ENCODE data around the gene ITGB2. TPM values are rescaled to one million over a fixed set of nuclear protein-coding genes. Genes with fewer than 3 reads are reported as not detected.

Gene ITGB2
- total RNA-seq, 1 experiment from 2014 or later = 1.5 TPM

DNA sequence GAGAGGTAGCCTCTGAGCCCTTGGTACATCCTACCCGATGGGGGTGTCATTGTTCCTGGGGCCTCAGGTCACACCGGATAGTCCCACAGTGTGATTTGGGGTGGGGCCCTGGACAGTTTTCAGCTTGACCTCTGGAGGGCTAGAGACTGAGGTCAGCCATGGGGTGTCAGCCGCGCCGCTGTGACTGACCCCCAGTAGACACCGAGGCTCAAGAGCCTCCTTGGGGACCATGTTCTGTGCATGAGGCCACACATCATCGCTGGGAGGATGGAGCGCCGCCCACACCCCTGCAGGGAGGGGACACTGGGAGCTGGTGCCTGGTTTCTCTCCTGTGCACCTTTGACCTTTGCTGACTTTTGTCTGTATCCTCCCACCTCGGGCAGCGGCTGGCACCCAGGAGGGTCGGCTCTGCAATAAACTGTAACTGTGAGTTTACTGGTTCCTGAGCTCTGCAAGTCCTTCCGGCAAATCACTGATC, 22.6 kb downstream of the ITGB2 start:
- ATAC-seq = no peak
- ChIA-PET POLR2A (no interaction called here), CTCF (no interaction called here)

More for the DNA sequence above, 22.6 kb downstream of the ITGB2 start:
- no peak overlapping the region for H2AFZ ChIP-seq (ENCODE audit: low read depth, low read length, poor library complexity, severe bottlenecking)
- H3K9me2 ChIP-seq (ENCODE audit: insufficient read depth) = no peaks in the 10 kb centered on the region
- TF ChIP-seq CTCF (IDR thresholded peaks at IDR 0.05 in 2 of 3, conservative IDR thresholded peaks at IDR 0.05 in 1 of 3; ENCODE audit: borderline replicate concordance in 1 of 3, insufficient read depth in 1 of 3, low read depth in 2 of 3, low read length in 2 of 3) (no peak), FOSL1 (IDR thresholded peaks at IDR 0.05; ENCODE audit: low read depth) (no peak), EZH2 (IDR thresholded peaks at IDR 0.05) (no peak), POLR2AphosphoS5 (IDR thresholded peaks at IDR 0.05; ENCODE audit: low read depth, low read length) (no peak), ZNF274 (IDR thresholded peaks at IDR 0.05; ENCODE audit: low read depth, low read length) (no peak), YY1 (IDR thresholded peaks at IDR 0.05; ENCODE audit: extremely low read depth, insufficient replicate concordance, low read depth, low read length) (no peak), EZH2phosphoT487 (IDR thresholded peaks at IDR 0.05; ENCODE audit: borderline replicate concordance) (no peak), POLR2A (IDR thresholded peaks at IDR 0.05; ENCODE audit: borderline replicate concordance, extremely low read depth, insufficient read depth, insufficient read length) (no peak), TCF7L2 (IDR thresholded peaks at IDR 0.05; ENCODE audit: borderline replicate concordance, extremely low read depth, insufficient read depth, insufficient read length) (no peak), EGR1 (IDR thresholded peaks at IDR 0.05; ENCODE audit: low read depth) (no peak), CEBPB (IDR thresholded peaks at IDR 0.05; ENCODE audit: low read depth) (no peak), ZBTB33 (IDR thresholded peaks at IDR 0.05; ENCODE audit: extremely low read depth, insufficient replicate concordance, low read length) (no peak), SIN3A (IDR thresholded peaks at IDR 0.05; ENCODE audit: low read depth) (no peak), ELF1 (IDR thresholded peaks at IDR 0.05; ENCODE audit: borderline replicate concordance, low read depth) (no peak), SP1 (IDR thresholded peaks at IDR 0.05; ENCODE audit: low read depth) (no peak), SRF (IDR thresholded peaks at IDR 0.05; ENCODE audit: low read depth) (no peak)
- TF ChIP-seq, protein P1, sequence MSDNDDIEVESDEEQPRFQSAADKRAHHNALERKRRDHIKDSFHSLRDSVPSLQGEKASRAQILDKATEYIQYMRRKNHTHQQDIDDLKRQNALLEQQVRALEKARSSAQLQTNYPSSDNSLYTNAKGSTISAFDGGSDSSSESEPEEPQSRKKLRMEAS (IDR thresholded peaks at IDR 0.05) = no peak
- TF ChIP-seq, protein P2, sequence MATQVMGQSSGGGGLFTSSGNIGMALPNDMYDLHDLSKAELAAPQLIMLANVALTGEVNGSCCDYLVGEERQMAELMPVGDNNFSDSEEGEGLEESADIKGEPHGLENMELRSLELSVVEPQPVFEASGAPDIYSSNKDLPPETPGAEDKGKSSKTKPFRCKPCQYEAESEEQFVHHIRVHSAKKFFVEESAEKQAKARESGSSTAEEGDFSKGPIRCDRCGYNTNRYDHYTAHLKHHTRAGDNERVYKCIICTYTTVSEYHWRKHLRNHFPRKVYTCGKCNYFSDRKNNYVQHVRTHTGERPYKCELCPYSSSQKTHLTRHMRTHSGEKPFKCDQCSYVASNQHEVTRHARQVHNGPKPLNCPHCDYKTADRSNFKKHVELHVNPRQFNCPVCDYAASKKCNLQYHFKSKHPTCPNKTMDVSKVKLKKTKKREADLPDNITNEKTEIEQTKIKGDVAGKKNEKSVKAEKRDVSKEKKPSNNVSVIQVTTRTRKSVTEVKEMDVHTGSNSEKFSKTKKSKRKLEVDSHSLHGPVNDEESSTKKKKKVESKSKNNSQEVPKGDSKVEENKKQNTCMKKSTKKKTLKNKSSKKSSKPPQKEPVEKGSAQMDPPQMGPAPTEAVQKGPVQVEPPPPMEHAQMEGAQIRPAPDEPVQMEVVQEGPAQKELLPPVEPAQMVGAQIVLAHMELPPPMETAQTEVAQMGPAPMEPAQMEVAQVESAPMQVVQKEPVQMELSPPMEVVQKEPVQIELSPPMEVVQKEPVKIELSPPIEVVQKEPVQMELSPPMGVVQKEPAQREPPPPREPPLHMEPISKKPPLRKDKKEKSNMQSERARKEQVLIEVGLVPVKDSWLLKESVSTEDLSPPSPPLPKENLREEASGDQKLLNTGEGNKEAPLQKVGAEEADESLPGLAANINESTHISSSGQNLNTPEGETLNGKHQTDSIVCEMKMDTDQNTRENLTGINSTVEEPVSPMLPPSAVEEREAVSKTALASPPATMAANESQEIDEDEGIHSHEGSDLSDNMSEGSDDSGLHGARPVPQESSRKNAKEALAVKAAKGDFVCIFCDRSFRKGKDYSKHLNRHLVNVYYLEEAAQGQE (IDR thresholded peaks at IDR 0.05; ENCODE audit: low read depth) = no peak
- TF ChIP-seq, protein P3, sequence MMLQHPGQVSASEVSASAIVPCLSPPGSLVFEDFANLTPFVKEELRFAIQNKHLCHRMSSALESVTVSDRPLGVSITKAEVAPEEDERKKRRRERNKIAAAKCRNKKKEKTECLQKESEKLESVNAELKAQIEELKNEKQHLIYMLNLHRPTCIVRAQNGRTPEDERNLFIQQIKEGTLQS (IDR thresholded peaks at IDR 0.05) = no peak
- H3K27ac ChIP-seq (ENCODE audit: low read depth, low read length) = no peak overlapping the region
- BruUV-seq (replicated peaks) = no TSS peak
- H3K79me2 ChIP-seq (ENCODE audit: insufficient read depth, low read length) = no peaks in the 10 kb centered on the region
- no peaks in the 10 kb centered on the region; a peak in 1 of 4 replicates for H3K4me1 ChIP-seq (ENCODE audit: control insufficient read depth in 1 of 2, insufficient read depth in 2 of 2, low read length in 2 of 2)
- intact Hi-C loops (cut with micrococcal nuclease) = no loop called here
- H3K9ac ChIP-seq (ENCODE audit: low read length) = no peak overlapping the region
- RAD21 ChIA-PET (ENCODE audit: low non-redundant PET in 1 of 2, low total read pairs in 2 of 2, uncharacterized antibody in 2 of 2, unreplicated experiment in 2 of 2) = no interaction called here
- H3K4me2 ChIP-seq (ENCODE audit: low read length) = no peak overlapping the region
- no peaks in the 10 kb centered on the region for H3K27me3 ChIP-seq (ENCODE audit: insufficient read depth, low read length)
- H4K20me1 ChIP-seq (ENCODE audit: insufficient read depth) = no peaks in the 10 kb centered on the region
- H3K4me3 ChIP-seq (replicated peaks in 1 of 2; ENCODE audit: low read depth in 1 of 2, low read length in 2 of 2) = no peak overlapping the region
- peaks cover 0 to 4% of the 10 kb centered on the region in 2 experiments; a peak in 1 of 4 replicates for H3K9me3 ChIP-seq (ENCODE audit: control insufficient read depth in 1 of 2, insufficient read depth in 1 of 2, low read depth in 1 of 2, low read length in 2 of 2)
- no peak for DNase-seq (ENCODE audit: low read depth, low spot score)
- no peaks in the 10 kb centered on the region for H3K36me3 ChIP-seq (ENCODE audit: control insufficient read depth in 1 of 2, insufficient read depth in 2 of 2, low read length in 2 of 2)
